ENCODE results near the gene ABHD8. TPM values are rescaled to one million over a fixed set of nuclear protein-coding genes. Genes with fewer than 3 reads are reported as not detected.

Gene ABHD8
- total RNA-seq, 1 experiment from 2014 or later, result 13.2 TPM

DNA sequence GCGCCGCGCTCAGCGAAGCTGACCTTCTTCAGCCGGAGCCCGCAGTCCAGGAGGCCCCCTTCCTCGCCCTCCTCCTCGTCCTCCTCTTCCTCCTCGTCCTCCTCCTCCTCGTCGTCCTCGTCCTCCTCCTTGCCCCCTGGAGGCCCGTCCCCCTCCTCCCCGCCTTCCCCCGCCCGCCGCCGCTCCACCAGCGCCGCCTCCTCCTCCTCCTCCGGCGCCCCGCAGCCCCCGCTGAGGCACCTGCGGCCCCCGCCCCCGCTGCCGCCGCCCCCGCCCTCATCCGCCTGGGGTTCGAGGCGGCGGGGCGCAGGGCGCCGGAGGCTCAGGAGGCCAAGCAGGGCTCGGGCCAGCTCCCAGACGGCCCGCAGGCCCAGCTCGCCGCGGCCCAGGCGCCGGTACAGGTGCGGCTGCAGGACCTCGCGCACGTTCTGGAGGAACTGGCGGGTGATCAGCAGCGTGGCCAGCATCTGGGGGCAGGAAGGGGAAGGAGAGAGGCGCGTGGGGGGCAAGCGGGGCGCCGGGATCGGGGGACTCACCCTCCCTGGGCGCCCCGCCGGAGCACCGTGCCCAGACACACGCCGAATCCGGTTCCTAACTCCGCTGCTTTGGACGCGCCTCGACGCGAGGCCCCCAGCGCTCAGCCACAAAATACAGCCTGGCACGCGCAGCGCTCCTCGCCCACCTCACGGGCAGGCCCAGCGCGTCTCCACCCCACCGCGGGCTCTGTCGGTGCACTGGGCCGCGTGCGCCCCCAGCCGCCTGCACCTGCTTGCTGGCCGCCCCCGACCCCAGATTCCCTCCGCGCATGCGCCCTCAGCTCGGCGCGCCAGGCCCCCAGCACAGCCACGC lies 25.5 kb upstream of the ABHD8 start (continued):
- TF ChIP-seq, protein P1, sequence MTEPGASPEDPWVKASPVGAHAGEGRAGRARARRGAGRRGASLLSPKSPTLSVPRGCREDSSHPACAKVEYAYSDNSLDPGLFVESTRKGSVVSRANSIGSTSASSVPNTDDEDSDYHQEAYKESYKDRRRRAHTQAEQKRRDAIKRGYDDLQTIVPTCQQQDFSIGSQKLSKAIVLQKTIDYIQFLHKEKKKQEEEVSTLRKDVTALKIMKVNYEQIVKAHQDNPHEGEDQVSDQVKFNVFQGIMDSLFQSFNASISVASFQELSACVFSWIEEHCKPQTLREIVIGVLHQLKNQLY (CRISPR knock-in tag; IDR thresholded peaks at IDR 0.05), result 0 out of 2 replicates have a peak, but pooled peaks have one; percentile 13
- TF ChIP-seq, protein P2, sequence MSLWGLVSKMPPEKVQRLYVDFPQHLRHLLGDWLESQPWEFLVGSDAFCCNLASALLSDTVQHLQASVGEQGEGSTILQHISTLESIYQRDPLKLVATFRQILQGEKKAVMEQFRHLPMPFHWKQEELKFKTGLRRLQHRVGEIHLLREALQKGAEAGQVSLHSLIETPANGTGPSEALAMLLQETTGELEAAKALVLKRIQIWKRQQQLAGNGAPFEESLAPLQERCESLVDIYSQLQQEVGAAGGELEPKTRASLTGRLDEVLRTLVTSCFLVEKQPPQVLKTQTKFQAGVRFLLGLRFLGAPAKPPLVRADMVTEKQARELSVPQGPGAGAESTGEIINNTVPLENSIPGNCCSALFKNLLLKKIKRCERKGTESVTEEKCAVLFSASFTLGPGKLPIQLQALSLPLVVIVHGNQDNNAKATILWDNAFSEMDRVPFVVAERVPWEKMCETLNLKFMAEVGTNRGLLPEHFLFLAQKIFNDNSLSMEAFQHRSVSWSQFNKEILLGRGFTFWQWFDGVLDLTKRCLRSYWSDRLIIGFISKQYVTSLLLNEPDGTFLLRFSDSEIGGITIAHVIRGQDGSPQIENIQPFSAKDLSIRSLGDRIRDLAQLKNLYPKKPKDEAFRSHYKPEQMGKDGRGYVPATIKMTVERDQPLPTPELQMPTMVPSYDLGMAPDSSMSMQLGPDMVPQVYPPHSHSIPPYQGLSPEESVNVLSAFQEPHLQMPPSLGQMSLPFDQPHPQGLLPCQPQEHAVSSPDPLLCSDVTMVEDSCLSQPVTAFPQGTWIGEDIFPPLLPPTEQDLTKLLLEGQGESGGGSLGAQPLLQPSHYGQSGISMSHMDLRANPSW (CRISPR knock-in tag; conservative IDR thresholded peaks at IDR 0.05; ENCODE audit: low read depth), result no peak
- TF ChIP-seq NR2C2 (CRISPR knock-in tag; IDR thresholded peaks at IDR 0.05) (peak; percentile 77), JAZF1 (CRISPR knock-in tag; IDR thresholded peaks at IDR 0.05) (no peak), SOX15 (CRISPR knock-in tag; IDR thresholded peaks at IDR 0.05) (no peak), FOXJ3 (CRISPR knock-in tag; IDR thresholded peaks at IDR 0.05; ENCODE audit: borderline replicate concordance) (no peak), MAX (CRISPR knock-in tag; IDR thresholded peaks at IDR 0.05) (peak; percentile 95), NR3C1 (CRISPR knock-in tag; conservative IDR thresholded peaks at IDR 0.05; ENCODE audit: low read depth) (no peak), SMAD4 (CRISPR knock-in tag; IDR thresholded peaks at IDR 0.05) (no peak), JUN (CRISPR knock-in tag; IDR thresholded peaks at IDR 0.05) (no peak; the same call in 1 of the 2 replicates), OVOL2 (CRISPR knock-in tag; IDR thresholded peaks at IDR 0.05; ENCODE audit: borderline replicate concordance) (no peak), RORB (CRISPR knock-in tag; IDR thresholded peaks at IDR 0.05) (no peak), GRHL2 (CRISPR knock-in tag; IDR thresholded peaks at IDR 0.05; ENCODE audit: insufficient replicate concordance, severe bottlenecking) (no peak), RELA (CRISPR knock-in tag; IDR thresholded peaks at IDR 0.05; ENCODE audit: borderline replicate concordance) (no peak), NFYB (CRISPR knock-in tag; conservative IDR thresholded peaks at IDR 0.05; ENCODE audit: low read depth) (0 out of 2 replicates have a peak, but pooled peaks have one; percentile 23), GTF2I (CRISPR knock-in tag; conservative IDR thresholded peaks at IDR 0.05) (no peak), CBFB (CRISPR knock-in tag; IDR thresholded peaks at IDR 0.05; ENCODE audit: low read depth) (peak; percentile 58; the same call in 1 of the 2 replicates), ZNF317 (CRISPR knock-in tag; IDR thresholded peaks at IDR 0.05; ENCODE audit: borderline replicate concordance, low read depth) (peak; percentile 55; the same call in 1 of the 2 replicates), PRRX2 (CRISPR knock-in tag; IDR thresholded peaks at IDR 0.05) (no peak), ZNF138 (CRISPR knock-in tag; conservative IDR thresholded peaks at IDR 0.05) (no peak), GABPB1 (CRISPR knock-in tag; IDR thresholded peaks at IDR 0.05) (no peak), HMGA2 (CRISPR knock-in tag; IDR thresholded peaks at IDR 0.05) (no peak)
- TF ChIP-seq, protein P3, sequence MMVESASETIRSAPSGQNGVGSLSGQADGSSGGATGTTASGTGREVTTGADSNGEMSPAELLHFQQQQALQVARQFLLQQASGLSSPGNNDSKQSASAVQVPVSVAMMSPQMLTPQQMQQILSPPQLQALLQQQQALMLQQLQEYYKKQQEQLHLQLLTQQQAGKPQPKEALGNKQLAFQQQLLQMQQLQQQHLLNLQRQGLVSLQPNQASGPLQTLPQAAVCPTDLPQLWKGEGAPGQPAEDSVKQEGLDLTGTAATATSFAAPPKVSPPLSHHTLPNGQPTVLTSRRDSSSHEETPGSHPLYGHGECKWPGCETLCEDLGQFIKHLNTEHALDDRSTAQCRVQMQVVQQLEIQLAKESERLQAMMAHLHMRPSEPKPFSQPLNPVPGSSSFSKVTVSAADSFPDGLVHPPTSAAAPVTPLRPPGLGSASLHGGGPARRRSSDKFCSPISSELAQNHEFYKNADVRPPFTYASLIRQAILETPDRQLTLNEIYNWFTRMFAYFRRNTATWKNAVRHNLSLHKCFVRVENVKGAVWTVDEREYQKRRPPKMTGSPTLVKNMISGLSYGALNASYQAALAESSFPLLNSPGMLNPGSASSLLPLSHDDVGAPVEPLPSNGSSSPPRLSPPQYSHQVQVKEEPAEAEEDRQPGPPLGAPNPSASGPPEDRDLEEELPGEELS (CRISPR knock-in tag; IDR thresholded peaks at IDR 0.05), result peak; percentile 95
- TF ChIP-seq, protein P4, sequence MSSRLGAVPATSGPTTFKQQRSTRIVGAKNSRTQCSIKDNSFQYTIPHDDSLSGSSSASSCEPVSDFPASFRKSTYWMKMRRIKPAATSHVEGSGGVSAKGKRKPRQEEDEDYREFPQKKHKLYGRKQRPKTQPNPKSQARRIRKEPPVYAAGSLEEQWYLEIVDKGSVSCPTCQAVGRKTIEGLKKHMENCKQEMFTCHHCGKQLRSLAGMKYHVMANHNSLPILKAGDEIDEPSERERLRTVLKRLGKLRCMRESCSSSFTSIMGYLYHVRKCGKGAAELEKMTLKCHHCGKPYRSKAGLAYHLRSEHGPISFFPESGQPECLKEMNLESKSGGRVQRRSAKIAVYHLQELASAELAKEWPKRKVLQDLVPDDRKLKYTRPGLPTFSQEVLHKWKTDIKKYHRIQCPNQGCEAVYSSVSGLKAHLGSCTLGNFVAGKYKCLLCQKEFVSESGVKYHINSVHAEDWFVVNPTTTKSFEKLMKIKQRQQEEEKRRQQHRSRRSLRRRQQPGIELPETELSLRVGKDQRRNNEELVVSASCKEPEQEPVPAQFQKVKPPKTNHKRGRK (CRISPR knock-in tag; IDR thresholded peaks at IDR 0.05; ENCODE audit: borderline replicate concordance), result no peak
- TF ChIP-seq, protein P5, sequence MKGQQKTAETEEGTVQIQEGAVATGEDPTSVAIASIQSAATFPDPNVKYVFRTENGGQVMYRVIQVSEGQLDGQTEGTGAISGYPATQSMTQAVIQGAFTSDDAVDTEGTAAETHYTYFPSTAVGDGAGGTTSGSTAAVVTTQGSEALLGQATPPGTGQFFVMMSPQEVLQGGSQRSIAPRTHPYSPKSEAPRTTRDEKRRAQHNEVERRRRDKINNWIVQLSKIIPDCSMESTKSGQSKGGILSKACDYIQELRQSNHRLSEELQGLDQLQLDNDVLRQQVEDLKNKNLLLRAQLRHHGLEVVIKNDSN (CRISPR knock-in tag; IDR thresholded peaks at IDR 0.05), result no peak; the same call in 1 of the 2 replicates
- TF ChIP-seq, protein P6, sequence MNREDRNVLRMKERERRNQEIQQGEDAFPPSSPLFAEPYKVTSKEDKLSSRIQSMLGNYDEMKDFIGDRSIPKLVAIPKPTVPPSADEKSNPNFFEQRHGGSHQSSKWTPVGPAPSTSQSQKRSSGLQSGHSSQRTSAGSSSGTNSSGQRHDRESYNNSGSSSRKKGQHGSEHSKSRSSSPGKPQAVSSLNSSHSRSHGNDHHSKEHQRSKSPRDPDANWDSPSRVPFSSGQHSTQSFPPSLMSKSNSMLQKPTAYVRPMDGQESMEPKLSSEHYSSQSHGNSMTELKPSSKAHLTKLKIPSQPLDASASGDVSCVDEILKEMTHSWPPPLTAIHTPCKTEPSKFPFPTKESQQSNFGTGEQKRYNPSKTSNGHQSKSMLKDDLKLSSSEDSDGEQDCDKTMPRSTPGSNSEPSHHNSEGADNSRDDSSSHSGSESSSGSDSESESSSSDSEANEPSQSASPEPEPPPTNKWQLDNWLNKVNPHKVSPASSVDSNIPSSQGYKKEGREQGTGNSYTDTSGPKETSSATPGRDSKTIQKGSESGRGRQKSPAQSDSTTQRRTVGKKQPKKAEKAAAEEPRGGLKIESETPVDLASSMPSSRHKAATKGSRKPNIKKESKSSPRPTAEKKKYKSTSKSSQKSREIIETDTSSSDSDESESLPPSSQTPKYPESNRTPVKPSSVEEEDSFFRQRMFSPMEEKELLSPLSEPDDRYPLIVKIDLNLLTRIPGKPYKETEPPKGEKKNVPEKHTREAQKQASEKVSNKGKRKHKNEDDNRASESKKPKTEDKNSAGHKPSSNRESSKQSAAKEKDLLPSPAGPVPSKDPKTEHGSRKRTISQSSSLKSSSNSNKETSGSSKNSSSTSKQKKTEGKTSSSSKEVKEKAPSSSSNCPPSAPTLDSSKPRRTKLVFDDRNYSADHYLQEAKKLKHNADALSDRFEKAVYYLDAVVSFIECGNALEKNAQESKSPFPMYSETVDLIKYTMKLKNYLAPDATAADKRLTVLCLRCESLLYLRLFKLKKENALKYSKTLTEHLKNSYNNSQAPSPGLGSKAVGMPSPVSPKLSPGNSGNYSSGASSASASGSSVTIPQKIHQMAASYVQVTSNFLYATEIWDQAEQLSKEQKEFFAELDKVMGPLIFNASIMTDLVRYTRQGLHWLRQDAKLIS (CRISPR knock-in tag; IDR thresholded peaks at IDR 0.05; ENCODE audit: borderline replicate concordance), result no peak

Measured in WTC11 (cell line).